HG03442 (cell line): Measurements from ENCODE around the gene CELA3A.
"Not testable (repeated sequence)": the region's sequence is repeated elsewhere in the genome, so short reads cannot be mapped to it uniquely, and the experiment has no call there.

ENCODE experiments used
- ATAC-seq: cut with Tn5 transposase; IDR thresholded peaks from one replicate; pipeline ENCODE4 v1.9.1; 2021; ENCODE audit warnings: mild to moderate bottlenecking, moderate library complexity; ENCODE audit not compliant: unreplicated experiment

Gene CELA3A

GRCh38 chr1:21980515-21981220, 20.8 kb upstream of the CELA3A start:
- not testable (repeated sequence) for ATAC-seq

DNA sequence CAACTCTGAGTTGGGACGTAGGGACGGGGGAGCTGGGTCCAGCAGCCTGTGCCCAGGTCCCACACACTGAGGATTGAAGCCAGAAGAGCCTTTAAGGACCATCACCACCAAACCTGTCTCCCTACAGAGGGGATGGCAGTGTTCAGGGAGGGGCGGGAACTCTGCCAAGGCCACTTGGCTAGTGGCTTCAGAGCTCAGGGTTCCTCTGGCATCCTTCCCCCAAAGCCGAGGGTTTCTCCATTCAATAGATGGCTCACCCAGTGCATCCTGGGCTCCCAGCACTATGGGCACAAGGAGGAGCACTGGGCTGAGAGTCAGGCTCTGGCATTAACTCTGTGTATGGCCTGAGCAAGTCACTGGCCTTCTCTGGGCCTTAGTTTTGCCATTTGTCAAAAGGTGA, 20.2 kb upstream of the CELA3A start:
- ATAC-seq, result not testable (repeated sequence)

DNA sequence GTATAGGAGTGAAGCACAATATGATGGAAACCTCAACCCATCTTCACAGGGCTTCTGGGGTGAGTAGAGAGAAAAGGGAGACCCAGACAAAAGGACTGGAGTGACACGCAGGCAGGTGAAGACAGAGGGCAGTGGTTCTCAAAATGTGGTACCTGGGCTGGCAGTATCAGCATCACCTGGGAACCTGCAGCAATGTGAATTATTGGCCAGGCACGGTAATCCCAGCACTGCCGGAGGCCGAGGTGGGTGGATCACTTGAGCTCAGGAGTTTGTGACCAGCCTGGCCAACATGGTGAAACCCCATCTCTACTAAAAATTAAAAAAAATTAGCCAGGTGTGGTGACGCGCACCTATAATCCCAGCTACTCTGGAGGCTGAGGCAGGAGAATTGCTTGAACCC, 19.3 kb upstream of the CELA3A start:
- ATAC-seq, result not testable (repeated sequence)

DNA sequence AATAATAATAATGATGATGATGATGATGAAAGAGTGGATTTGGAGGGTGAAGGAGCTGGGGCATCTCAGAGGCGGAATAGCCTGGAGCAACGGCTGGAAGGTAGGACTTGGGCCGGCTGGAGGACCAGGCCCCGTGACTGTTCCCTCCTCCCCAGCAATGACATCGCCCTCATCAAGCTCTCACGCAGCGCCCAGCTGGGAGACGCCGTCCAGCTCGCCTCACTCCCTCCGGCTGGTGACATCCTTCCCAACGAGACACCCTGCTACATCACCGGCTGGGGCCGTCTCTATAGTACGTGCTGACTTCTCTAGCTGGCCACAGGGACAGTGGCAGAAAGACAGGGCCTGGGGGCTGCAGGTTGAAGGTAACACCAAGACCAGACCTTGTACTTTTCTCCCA, 17.9 kb upstream of the CELA3A start:
- ATAC-seq, result not testable (repeated sequence)

DNA sequence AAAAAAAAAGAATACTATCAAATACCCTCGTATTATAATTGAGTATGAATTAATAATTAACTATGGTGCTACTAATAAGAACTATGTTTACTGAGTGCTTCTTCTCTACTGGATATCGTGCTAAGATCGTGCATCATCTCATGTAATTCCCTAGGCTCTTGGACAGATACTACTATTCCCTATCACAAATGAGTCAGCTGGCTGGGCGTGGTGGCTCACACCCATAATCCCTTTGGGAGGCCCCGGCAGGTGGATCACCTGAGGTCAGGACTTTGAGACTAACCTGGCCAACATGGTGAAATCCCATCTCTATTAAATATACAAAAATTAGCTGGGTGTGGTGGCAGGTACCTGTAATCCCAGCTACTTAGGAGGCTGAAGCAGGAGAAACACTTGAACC, 15.6 kb upstream of the CELA3A start:
- not testable (repeated sequence) for ATAC-seq

DNA sequence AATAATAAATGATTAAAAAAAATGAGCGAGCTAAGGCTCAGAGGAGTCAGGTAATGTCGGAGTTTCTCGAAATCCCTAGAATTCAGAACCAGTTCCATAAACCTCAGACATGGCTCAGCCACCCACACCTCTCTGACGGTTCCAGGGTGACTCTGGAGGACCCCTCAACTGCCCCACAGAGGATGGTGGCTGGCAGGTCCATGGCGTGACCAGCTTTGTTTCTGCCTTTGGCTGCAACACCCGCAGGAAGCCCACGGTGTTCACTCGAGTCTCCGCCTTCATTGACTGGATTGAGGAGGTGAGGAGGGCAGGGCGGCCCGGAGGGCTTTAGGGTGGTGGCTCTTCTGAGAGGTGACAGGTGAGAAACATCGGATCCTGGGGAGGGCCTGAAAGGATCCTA, 15.1 kb upstream of the CELA3A start:
- ATAC-seq, result not testable (repeated sequence)

GRCh38 chr1:21989672-21990393, 11.6 kb upstream of the CELA3A start:
- ATAC-seq, result not testable (repeated sequence)

- not testable (repeated sequence) for ATAC-seq
Observed at GRCh38 chr1:21992186-21992585, 9.3 kb upstream of the CELA3A start.

- not testable (repeated sequence) for ATAC-seq
Observed at GRCh38 chr1:21994716-21995115, 6.7 kb upstream of the CELA3A start.

DNA sequence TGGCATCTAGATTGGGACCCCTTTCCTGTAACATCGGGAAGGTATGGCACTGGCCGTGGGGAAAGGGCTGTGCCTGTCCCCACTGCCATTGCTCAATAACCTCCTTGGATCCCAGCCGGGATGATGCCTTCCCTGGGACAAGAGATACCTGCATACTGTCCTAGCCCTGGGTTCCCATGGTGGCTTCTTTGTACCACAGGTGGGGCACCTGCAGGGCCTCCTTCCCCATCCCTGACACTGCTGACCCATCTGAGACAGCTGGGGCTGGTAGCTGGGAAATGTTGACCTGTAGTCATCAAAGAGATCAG, 4.8 kb upstream of the CELA3A start:
- ATAC-seq, result not testable (repeated sequence)

- ATAC-seq, result not testable (repeated sequence)
Observed at GRCh38 chr1:21997891-21998623, 3.4 kb upstream of the CELA3A start.

GRCh38 chr1:21998624-21999294, 2.7 kb upstream of the CELA3A start:
- ATAC-seq, result not testable (repeated sequence)

GRCh38 chr1:21999645-22000044, 1.8 kb upstream of the CELA3A start:
- ATAC-seq, result not testable (repeated sequence)

GRCh38 chr1:22002461-22002860, 1.0 kb downstream of the CELA3A start:
- ATAC-seq, result not testable (repeated sequence)

DNA sequence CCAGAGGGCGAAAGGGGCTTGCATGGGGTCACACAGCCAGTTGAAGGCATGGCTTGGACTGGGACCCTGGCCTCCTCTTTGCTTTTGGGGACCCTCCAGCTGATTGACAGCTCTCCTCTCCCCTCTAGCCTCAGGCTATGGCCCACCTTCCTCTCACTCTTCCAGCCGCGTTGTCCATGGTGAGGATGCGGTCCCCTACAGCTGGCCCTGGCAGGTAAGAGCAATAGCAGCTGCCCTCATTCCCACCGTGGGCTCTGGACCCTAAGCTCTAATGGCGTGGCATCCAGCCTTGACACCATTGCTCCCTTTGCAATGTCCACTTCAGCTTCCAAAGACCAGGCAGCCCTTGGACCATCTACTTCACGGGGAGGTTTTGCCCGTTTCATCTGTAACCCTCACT, 1.4 kb downstream of the CELA3A start:
- ATAC-seq, result not testable (repeated sequence)

DNA sequence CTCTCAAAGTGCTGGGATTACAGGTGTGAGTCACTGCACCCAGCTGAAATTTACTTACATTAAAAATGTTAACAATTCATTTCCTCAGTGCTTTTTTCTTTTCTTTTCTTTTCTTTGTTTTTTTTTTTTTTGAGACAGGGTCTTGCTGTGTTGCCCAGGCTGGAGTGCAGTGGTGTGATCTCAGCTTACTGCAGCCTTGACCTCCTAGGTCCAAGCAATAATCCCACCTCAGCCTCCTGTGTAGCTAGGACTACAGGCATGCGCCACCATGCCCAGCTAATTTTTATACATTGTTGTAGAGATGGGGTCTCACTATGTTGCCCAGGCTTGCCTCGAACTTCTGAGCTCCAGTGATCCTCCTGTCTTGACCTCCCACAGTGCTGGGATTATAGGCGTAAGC, 2.5 kb downstream of the CELA3A start:
- not testable (repeated sequence) for ATAC-seq

- not testable (repeated sequence) for ATAC-seq
Observed at GRCh38 chr1:22005261-22006149, 4.0 kb downstream of the CELA3A start.

- ATAC-seq, result not testable (repeated sequence)
Observed at GRCh38 chr1:22006736-22007135, 5.3 kb downstream of the CELA3A start.

- ATAC-seq, result not testable (repeated sequence)
Observed at GRCh38 chr1:22007262-22007661, 5.8 kb downstream of the CELA3A start.

- ATAC-seq, result not testable (repeated sequence)
Observed at GRCh38 chr1:22009566-22009965, 8.1 kb downstream of the CELA3A start.
